ENCODE data around the gene HPCAL1. TPM values are rescaled to one million over a fixed set of nuclear protein-coding genes. Genes with fewer than 3 reads are reported as not detected.
A peak's percentile ranks its signal among the peaks of the same experiment; 100 is the strongest.

Gene HPCAL1
- total RNA-seq, 1 donor from 2014 or later = 3.7 TPM

DNA sequence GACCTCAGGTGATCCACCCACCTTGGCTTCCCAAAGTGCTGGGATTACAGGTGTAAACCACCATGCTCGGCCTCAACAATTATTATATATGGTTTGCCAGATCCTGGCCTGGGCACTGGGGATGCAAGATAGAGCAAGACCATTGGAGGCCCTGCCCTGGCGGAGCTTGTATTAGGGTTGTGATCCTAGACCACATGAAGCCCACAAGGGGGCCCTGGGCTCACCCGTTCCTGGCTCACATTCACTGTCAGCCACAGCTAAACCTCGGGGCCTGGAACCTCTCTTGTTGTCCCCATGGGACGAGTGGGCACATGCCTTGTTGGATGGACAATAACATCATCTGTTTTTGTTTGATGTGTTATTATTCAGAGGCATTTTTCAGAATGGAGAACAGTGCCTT, 14.9 kb downstream of the HPCAL1 start:
- no peak overlapping the region for H3K4me3 Mint-ChIP-seq
- no peaks in the 10 kb centered on the region for H3K79me2 ChIP-seq (ENCODE audit: low read depth)

GRCh38 chr2:10318345-10318744, 15.6 kb downstream of the HPCAL1 start:
- Mint-ChIP-seq H3K9me3 (peaks cover 9% of the 10 kb centered on the region), H3K4me3 (no peak overlapping the region), H3K27ac (no peak overlapping the region), H3K36me3 (peaks cover 9% of the 10 kb centered on the region), H3K27me3 (ENCODE audit: insufficient read depth, low read depth) (peaks cover 5% of the 10 kb centered on the region), H3K4me1 (peaks cover 7% of the 10 kb centered on the region)
- Histone ChIP-seq H3K4me3 (no peak overlapping the region), H3K9me3 (ENCODE audit: low read depth) (no peaks in the 10 kb centered on the region), H3K27me3 (no peaks in the 10 kb centered on the region), H2AFZ (replicated peaks) (no peak overlapping the region), H3K79me2 (ENCODE audit: low read depth) (no peaks in the 10 kb centered on the region), H3K36me3 (no peaks in the 10 kb centered on the region), H3K4me2 (no peak overlapping the region), H3K4me1 (no peaks in the 10 kb centered on the region), H3K9ac (no peak overlapping the region), H3F3A (ENCODE audit: low read depth) (no peaks in the 10 kb centered on the region), H4K20me1 (ENCODE audit: low read depth) (no peaks in the 10 kb centered on the region), H3K27ac (no peak overlapping the region)
- no peak for DNase-seq (ENCODE audit: low spot score)
- TF ChIP-seq EZH2 (IDR thresholded peaks at IDR 0.05) (no peak), EZH2phosphoT487 (IDR thresholded peaks at IDR 0.05) (no peak)
- TF ChIP-seq, protein P1, sequence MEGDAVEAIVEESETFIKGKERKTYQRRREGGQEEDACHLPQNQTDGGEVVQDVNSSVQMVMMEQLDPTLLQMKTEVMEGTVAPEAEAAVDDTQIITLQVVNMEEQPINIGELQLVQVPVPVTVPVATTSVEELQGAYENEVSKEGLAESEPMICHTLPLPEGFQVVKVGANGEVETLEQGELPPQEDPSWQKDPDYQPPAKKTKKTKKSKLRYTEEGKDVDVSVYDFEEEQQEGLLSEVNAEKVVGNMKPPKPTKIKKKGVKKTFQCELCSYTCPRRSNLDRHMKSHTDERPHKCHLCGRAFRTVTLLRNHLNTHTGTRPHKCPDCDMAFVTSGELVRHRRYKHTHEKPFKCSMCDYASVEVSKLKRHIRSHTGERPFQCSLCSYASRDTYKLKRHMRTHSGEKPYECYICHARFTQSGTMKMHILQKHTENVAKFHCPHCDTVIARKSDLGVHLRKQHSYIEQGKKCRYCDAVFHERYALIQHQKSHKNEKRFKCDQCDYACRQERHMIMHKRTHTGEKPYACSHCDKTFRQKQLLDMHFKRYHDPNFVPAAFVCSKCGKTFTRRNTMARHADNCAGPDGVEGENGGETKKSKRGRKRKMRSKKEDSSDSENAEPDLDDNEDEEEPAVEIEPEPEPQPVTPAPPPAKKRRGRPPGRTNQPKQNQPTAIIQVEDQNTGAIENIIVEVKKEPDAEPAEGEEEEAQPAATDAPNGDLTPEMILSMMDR (IDR thresholded peaks at IDR 0.05) = no peak

More for the DNA sequence above, 14.9 kb downstream of the HPCAL1 start:
- Mint-ChIP-seq H3K36me3 (peaks cover 5% of the 10 kb centered on the region), H3K27me3 (ENCODE audit: insufficient read depth, low read depth) (peaks cover 5% of the 10 kb centered on the region), H3K27ac (no peak overlapping the region), H3K4me1 (peaks cover 7% of the 10 kb centered on the region), H3K9me3 (peaks cover 9% of the 10 kb centered on the region)
- Histone ChIP-seq H3K4me2 (no peak overlapping the region), H3K27me3 (no peaks in the 10 kb centered on the region), H3K4me3 (no peak overlapping the region), H3K36me3 (no peaks in the 10 kb centered on the region), H3K4me1 (no peaks in the 10 kb centered on the region), H4K20me1 (ENCODE audit: low read depth) (no peaks in the 10 kb centered on the region), H3K27ac (no peak overlapping the region), H2AFZ (replicated peaks) (no peak overlapping the region), H3K9me3 (ENCODE audit: low read depth) (no peaks in the 10 kb centered on the region), H3K9ac (no peak overlapping the region), H3F3A (ENCODE audit: low read depth) (no peaks in the 10 kb centered on the region)
- no peak for TF ChIP-seq EZH2 (IDR thresholded peaks at IDR 0.05)
- TF ChIP-seq, protein P1 (IDR thresholded peaks at IDR 0.05) = peak; percentile 22
- no peak for TF ChIP-seq EZH2phosphoT487 (IDR thresholded peaks at IDR 0.05)
- peak; percentile 31 for DNase-seq (ENCODE audit: low spot score)

GRCh38 chr2:10319892-10320574, 17.3 kb downstream of the HPCAL1 start:
- Histone ChIP-seq H3K27me3 (no peaks in the 10 kb centered on the region), H3K27ac (no peak overlapping the region), H4K20me1 (ENCODE audit: low read depth) (no peaks in the 10 kb centered on the region), H3K9ac (no peak overlapping the region), H2AFZ (replicated peaks) (no peak overlapping the region), H3K79me2 (ENCODE audit: low read depth) (no peaks in the 10 kb centered on the region), H3K4me2 (no peak overlapping the region), H3K4me1 (peaks cover 7% of the 10 kb centered on the region), H3F3A (ENCODE audit: low read depth) (no peaks in the 10 kb centered on the region), H3K4me3 (no peak overlapping the region), H3K9me3 (ENCODE audit: low read depth) (no peaks in the 10 kb centered on the region), H3K36me3 (no peaks in the 10 kb centered on the region)
- Mint-ChIP-seq H3K4me1 (peaks cover 21% of the 10 kb centered on the region), H3K27me3 (ENCODE audit: insufficient read depth, low read depth) (peaks cover 5% of the 10 kb centered on the region), H3K36me3 (peaks cover 9% of the 10 kb centered on the region), H3K4me3 (no peak overlapping the region), H3K9me3 (peaks cover 9% of the 10 kb centered on the region), H3K27ac (no peak overlapping the region)
- no peak for DNase-seq (ENCODE audit: low spot score)
- TF ChIP-seq EZH2phosphoT487 (IDR thresholded peaks at IDR 0.05) (no peak), EZH2 (IDR thresholded peaks at IDR 0.05) (no peak)
- TF ChIP-seq, protein P1 (IDR thresholded peaks at IDR 0.05) = no peak

Data from neural progenitor cell (in vitro differentiated cells).